Gastroesophageal sphincter (tissue), 3 donors: ENCODE measurements around the gene USP5.

ENCODE experiments used
- CTCF ChIP-seq, 4 experiments: fragments of 200-600 bp in 2 of 4; fragments of 450-650 bp in 2 of 4; sonication (generic) in 1 of 4; IDR thresholded peaks; one replicate each; pipeline ENCODE4 v1.5.1; 2017 to 2019; ENCODE audit warnings: antibody characterized with exemption in 4 of 4, mild to moderate bottlenecking in 2 of 4, moderate library complexity in 2 of 4
- POLR2A ChIP-seq, 2 donors: fragments of 450-650 bp; IDR thresholded peaks; one replicate each; pipeline ENCODE4 v1.6.1; 2017; ENCODE audit warnings: antibody characterized with exemption in 2 of 2, mild to moderate bottlenecking in 2 of 2, moderate library complexity in 1 of 2

- TF ChIP-seq CTCF (IDR thresholded peaks at IDR 0.05) (no peak), POLR2A (IDR thresholded peaks at IDR 0.05) (no peak)
These were observed 6.6 kb upstream of the USP5 start for GRCh38 chr12:6845395-6845794.
